Upper lobe of left lung (tissue), 4 donors: ENCODE data around the gene IL1RL2.

Experiments used
- EP300 ChIP-seq, 4 donors: sonication (generic); formaldehyde crosslinking; IDR thresholded peaks; one replicate each; pipeline ENCODE4 v1.5.1; 2017; ENCODE audit warnings: antibody characterized with exemption in 4 of 4, control low read depth in 2 of 4
- POLR2A ChIP-seq, 4 donors: fragments of 450-650 bp; IDR thresholded peaks; one replicate each; pipeline ENCODE4 v1.5.1; 2016 to 2017; ENCODE audit warnings: antibody characterized with exemption in 4 of 4, mild to moderate bottlenecking in 2 of 4
- POLR2AphosphoS5 ChIP-seq, 2 donors: sonication (generic); formaldehyde crosslinking; IDR thresholded peaks; one replicate each; pipeline ENCODE4 v1.5.1; 2017; ENCODE audit warnings: antibody characterized with exemption in 2 of 2
- TF ChIP-seq, protein P1 (sequence below), 6 experiments: fragments of 450-650 bp in 4 of 6; fragments of 200-600 bp in 2 of 6; sonication (generic) in 2 of 6; IDR thresholded peaks; one replicate each; pipeline ENCODE4 v1.5.1; 2016 to 2019; ENCODE audit warnings: antibody characterized with exemption in 6 of 6

DNA sequence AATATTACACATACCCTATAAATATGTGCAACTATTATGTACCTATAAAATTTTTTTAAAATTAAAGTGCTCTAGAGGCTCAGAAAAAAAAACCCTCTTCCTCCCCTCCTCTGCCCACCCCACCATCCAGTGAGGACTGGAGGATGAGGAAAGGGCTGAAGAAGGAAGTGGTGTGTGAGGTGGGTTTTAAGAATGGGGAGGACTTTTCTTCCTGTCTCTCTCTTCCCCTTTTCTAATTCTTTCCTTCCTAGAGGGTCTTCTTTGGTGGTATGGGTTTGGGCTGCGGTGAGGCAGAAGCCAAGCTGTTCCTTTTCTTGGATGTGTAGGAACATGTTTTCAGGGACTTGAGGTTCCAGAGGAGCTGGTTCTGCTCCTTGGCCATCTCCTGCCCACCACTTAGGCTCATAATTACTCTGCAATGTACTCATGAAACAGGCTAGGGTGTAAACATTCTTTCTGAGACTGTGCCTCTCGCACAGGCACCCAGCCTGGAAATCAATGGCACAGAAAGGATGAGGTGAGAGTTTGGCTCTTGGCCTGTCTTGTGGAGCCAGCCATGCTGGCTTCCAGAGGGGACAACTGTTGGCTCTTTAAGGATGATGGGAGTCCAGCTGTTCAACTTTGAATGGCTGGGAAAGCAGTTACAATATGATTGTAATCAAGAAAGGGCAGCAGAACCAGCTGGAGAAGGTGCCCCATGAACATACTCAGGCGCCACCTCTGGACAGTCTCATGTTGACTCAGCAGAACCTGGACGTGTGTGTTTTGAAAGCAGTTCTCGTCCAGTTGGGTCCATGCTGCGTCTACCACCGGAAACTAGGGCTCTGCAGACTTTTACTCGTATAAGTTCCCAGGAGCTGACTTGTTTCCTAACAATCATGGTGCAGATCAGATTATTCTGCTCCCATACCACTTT lies 38.3 kb downstream of the IL1RL2 start:
- TF ChIP-seq, protein P1, sequence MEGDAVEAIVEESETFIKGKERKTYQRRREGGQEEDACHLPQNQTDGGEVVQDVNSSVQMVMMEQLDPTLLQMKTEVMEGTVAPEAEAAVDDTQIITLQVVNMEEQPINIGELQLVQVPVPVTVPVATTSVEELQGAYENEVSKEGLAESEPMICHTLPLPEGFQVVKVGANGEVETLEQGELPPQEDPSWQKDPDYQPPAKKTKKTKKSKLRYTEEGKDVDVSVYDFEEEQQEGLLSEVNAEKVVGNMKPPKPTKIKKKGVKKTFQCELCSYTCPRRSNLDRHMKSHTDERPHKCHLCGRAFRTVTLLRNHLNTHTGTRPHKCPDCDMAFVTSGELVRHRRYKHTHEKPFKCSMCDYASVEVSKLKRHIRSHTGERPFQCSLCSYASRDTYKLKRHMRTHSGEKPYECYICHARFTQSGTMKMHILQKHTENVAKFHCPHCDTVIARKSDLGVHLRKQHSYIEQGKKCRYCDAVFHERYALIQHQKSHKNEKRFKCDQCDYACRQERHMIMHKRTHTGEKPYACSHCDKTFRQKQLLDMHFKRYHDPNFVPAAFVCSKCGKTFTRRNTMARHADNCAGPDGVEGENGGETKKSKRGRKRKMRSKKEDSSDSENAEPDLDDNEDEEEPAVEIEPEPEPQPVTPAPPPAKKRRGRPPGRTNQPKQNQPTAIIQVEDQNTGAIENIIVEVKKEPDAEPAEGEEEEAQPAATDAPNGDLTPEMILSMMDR (IDR thresholded peaks at IDR 0.05) = no peak
- TF ChIP-seq POLR2A (IDR thresholded peaks at IDR 0.05) (no peak), EP300 (IDR thresholded peaks at IDR 0.05) (no peak), POLR2AphosphoS5 (IDR thresholded peaks at IDR 0.05) (no peak)
